ENCODE results near the gene PCDHB9.
"Not testable (repeated sequence)": the region's sequence is repeated elsewhere in the genome, so short reads cannot be mapped to it uniquely, and the experiment has no call there.

PCDHB9 gene

DNA sequence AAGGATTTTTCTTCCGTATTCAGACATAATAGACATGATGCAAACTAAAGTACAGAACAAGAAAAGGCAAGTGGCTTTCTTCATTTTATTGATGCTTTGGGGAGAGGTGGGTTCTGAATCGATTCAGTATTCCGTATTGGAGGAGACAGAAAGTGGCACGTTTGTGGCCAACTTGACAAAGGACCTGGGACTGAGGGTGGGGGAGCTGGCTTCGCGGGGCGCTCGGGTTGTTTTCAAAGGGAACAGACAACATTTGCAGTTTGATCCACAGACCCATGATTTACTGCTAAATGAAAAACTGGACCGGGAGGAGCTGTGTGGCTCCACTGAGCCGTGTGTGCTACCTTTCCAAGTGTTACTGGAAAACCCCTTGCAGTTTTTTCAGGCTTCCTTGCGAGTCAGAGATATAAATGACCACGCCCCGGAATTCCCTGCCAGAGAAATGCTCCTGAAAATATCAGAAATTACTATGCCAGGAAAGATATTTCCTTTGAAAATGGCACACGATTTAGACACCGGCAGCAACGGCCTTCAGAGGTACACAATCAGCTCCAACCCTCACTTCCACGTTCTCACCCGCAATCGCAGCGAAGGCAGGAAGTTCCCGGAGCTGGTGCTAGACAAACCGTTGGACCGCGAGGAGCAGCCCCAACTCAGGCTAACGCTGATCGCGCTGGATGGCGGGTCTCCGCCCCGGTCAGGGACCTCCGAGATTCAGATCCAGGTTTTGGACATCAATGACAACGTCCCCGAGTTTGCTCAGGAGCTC, 36.6 kb upstream of the PCDHB9 start:
- no peaks in the 10 kb centered on the region for H3K79me2 ChIP-seq (ENCODE audit: insufficient read depth, low read length)
- no peaks in the 10 kb centered on the region for H3F3A ChIP-seq (ENCODE audit: low read depth)
- no peaks in the 10 kb centered on the region for H3K27me3 ChIP-seq (ENCODE audit: insufficient read depth, low read length, poor library complexity, severe bottlenecking)
- H3K4me3 ChIP-seq (ENCODE audit: low read length, poor library complexity, severe bottlenecking), result no peak overlapping the region
- no peaks in the 10 kb centered on the region for H3K9me2 ChIP-seq (replicated peaks; ENCODE audit: low read depth, low read length)
- H3K9ac ChIP-seq (ENCODE audit: low read depth, low read length, poor library complexity, severe bottlenecking), result no peak overlapping the region
- H3K36me3 ChIP-seq (ENCODE audit: insufficient read depth, low read length), result no peaks in the 10 kb centered on the region
- TF ChIP-seq EZH2phosphoT487 (IDR thresholded peaks at IDR 0.05; ENCODE audit: borderline replicate concordance), result no peak
- TF ChIP-seq, protein P1, sequence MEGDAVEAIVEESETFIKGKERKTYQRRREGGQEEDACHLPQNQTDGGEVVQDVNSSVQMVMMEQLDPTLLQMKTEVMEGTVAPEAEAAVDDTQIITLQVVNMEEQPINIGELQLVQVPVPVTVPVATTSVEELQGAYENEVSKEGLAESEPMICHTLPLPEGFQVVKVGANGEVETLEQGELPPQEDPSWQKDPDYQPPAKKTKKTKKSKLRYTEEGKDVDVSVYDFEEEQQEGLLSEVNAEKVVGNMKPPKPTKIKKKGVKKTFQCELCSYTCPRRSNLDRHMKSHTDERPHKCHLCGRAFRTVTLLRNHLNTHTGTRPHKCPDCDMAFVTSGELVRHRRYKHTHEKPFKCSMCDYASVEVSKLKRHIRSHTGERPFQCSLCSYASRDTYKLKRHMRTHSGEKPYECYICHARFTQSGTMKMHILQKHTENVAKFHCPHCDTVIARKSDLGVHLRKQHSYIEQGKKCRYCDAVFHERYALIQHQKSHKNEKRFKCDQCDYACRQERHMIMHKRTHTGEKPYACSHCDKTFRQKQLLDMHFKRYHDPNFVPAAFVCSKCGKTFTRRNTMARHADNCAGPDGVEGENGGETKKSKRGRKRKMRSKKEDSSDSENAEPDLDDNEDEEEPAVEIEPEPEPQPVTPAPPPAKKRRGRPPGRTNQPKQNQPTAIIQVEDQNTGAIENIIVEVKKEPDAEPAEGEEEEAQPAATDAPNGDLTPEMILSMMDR (conservative IDR thresholded peaks at IDR 0.05; ENCODE audit: low read length), result no peak
- no peaks in the 10 kb centered on the region for H4K20me1 ChIP-seq (ENCODE audit: insufficient read depth, low read length, poor library complexity, severe bottlenecking)
- no peak overlapping the region for H3K4me2 ChIP-seq (ENCODE audit: low read depth, low read length, poor library complexity, severe bottlenecking)
- no peaks in the 10 kb centered on the region for H3K4me1 ChIP-seq (ENCODE audit: insufficient read depth, low read length, poor library complexity, severe bottlenecking)
- H3K9me3 ChIP-seq (ENCODE audit: insufficient read depth, low read depth, low read length), result no peaks in the 10 kb centered on the region
- H2AFZ ChIP-seq (ENCODE audit: low read length), result no peak overlapping the region

DNA sequence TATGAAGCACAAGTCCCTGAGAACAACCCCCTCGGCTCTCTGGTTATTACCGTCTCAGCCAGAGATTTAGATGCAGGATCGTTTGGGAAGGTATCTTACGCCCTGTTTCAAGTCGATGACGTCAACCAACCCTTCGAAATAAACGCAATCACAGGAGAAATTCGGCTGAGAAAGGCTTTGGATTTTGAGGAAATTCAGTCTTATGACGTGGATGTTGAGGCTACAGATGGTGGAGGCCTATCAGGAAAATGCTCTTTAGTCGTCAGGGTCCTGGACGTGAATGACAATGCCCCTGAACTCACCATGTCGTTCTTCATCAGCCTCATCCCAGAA, 36.0 kb upstream of the PCDHB9 start:
- H3K4me1 ChIP-seq (ENCODE audit: insufficient read depth, low read length, poor library complexity, severe bottlenecking), result no peaks in the 10 kb centered on the region
- no peaks in the 10 kb centered on the region for H3K27me3 ChIP-seq (ENCODE audit: insufficient read depth, low read length, poor library complexity, severe bottlenecking)
- no peaks in the 10 kb centered on the region for H3K9me3 ChIP-seq (ENCODE audit: insufficient read depth, low read depth, low read length)
- H3K79me2 ChIP-seq (ENCODE audit: insufficient read depth, low read length), result no peaks in the 10 kb centered on the region
- H3K9ac ChIP-seq (ENCODE audit: low read depth, low read length, poor library complexity, severe bottlenecking), result no peak overlapping the region
- H4K20me1 ChIP-seq (ENCODE audit: insufficient read depth, low read length, poor library complexity, severe bottlenecking), result no peaks in the 10 kb centered on the region
- H3K9me2 ChIP-seq (replicated peaks; ENCODE audit: low read depth, low read length), result no peaks in the 10 kb centered on the region
- no peaks in the 10 kb centered on the region for H3F3A ChIP-seq (ENCODE audit: low read depth)
- TF ChIP-seq, protein P1 (conservative IDR thresholded peaks at IDR 0.05; ENCODE audit: low read length), result no peak
- no peak for TF ChIP-seq EZH2phosphoT487 (IDR thresholded peaks at IDR 0.05; ENCODE audit: borderline replicate concordance)
- no peaks in the 10 kb centered on the region for H3K36me3 ChIP-seq (ENCODE audit: insufficient read depth, low read length)
- no peak overlapping the region for H2AFZ ChIP-seq (ENCODE audit: low read length)
- H3K4me2 ChIP-seq (ENCODE audit: low read depth, low read length, poor library complexity, severe bottlenecking), result no peak overlapping the region
- H3K4me3 ChIP-seq (ENCODE audit: low read length, poor library complexity, severe bottlenecking), result no peak overlapping the region

DNA sequence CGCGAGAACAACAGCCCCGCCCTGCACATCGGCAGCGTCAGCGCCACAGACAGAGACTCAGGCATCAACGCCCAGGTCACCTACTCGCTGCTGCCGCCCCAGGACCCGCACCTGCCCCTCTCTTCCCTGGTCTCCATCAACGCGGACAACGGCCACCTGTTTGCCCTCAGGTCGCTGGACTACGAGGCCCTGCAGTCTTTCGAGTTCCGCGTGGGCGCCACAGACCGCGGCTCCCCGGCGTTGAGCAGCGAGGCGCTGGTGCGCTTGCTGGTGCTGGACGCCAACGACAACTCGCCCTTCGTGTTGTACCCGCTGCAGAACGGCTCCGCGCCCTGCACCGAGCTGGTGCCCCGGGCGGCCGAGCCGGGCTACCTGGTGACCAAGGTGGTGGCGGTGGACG, 35.3 kb upstream of the PCDHB9 start:
- not testable (repeated sequence) for H3K9ac ChIP-seq (ENCODE audit: low read depth, low read length, poor library complexity, severe bottlenecking); H3K4me1 ChIP-seq (ENCODE audit: insufficient read depth, low read length, poor library complexity, severe bottlenecking); H4K20me1 ChIP-seq (ENCODE audit: insufficient read depth, low read length, poor library complexity, severe bottlenecking); H3K27me3 ChIP-seq (ENCODE audit: insufficient read depth, low read length, poor library complexity, severe bottlenecking); H3F3A ChIP-seq (ENCODE audit: low read depth); H3K9me2 ChIP-seq (replicated peaks; ENCODE audit: low read depth, low read length); H3K4me2 ChIP-seq (ENCODE audit: low read depth, low read length, poor library complexity, severe bottlenecking); H2AFZ ChIP-seq (ENCODE audit: low read length); H3K9me3 ChIP-seq (ENCODE audit: insufficient read depth, low read depth, low read length); H3K36me3 ChIP-seq (ENCODE audit: insufficient read depth, low read length); H3K79me2 ChIP-seq (ENCODE audit: insufficient read depth, low read length); H3K4me3 ChIP-seq (ENCODE audit: low read length, poor library complexity, severe bottlenecking)

DNA sequence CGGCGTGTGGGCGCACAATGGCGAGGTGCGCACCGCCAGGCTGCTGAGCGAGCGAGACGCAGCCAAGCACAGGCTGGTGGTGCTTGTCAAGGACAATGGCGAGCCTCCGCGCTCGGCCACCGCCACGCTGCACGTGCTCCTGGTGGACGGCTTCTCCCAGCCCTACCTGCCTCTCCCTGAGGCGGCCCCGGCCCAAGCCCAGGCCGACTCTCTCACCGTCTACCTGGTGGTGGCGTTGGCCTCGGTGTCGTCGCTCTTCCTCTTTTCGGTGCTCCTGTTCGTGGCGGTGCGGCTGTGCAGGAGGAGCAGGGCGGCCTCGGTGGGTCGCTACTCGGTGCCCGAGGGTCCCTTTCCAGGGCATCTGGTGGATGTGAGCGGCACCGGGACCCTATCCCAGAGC, 34.9 kb upstream of the PCDHB9 start:
- not testable (repeated sequence) for H4K20me1 ChIP-seq (ENCODE audit: insufficient read depth, low read length, poor library complexity, severe bottlenecking); H3K4me2 ChIP-seq (ENCODE audit: low read depth, low read length, poor library complexity, severe bottlenecking); H3K36me3 ChIP-seq (ENCODE audit: insufficient read depth, low read length); H2AFZ ChIP-seq (ENCODE audit: low read length); H3K4me3 ChIP-seq (ENCODE audit: low read length, poor library complexity, severe bottlenecking); H3K4me1 ChIP-seq (ENCODE audit: insufficient read depth, low read length, poor library complexity, severe bottlenecking); H3K9me2 ChIP-seq (replicated peaks; ENCODE audit: low read depth, low read length); H3K27me3 ChIP-seq (ENCODE audit: insufficient read depth, low read length, poor library complexity, severe bottlenecking); H3K9ac ChIP-seq (ENCODE audit: low read depth, low read length, poor library complexity, severe bottlenecking); H3F3A ChIP-seq (ENCODE audit: low read depth); H3K9me3 ChIP-seq (ENCODE audit: insufficient read depth, low read depth, low read length); H3K79me2 ChIP-seq (ENCODE audit: insufficient read depth, low read length)

Measured in Loucy (cell line).